GM12878 (cell line): Measurements from ENCODE around the gene SSNA1. TPM values are rescaled to one million over a fixed set of nuclear protein-coding genes. Genes with fewer than 3 reads are reported as not detected.

Experiments
- ATAC-seq: fragments of 200-7000 bp; cut with Tn5 transposase; 3 replicates; pipeline ENCODE4 v1.9.1; 2020; ENCODE audit warnings: mild to moderate bottlenecking, moderate library complexity
- BruUV-seq: library from RNA; stranded (reverse); fragments of 400-500 nt; replicated peaks from 2 replicates; lab custom pipeline; 2021; lab: Mats Ljungman, UMichigan
- CTCF ChIA-PET: fragments of 300-600 bp; sonication (Branson Sonifier 250); formaldehyde crosslinking; extraction: SDS; loops from one replicate; lab custom pipeline; 2021; ENCODE audit warnings: inconsistent platforms; lab: Yijun Ruan, JAX
- POLR2A ChIA-PET: fragments of 350-600 bp; formaldehyde crosslinking; extraction: SDS; loops from one replicate; lab custom pipeline; 2021; ENCODE audit warnings: inconsistent platforms; lab: Charles Lee
- RAD21 ChIA-PET: fragments of 300-600 bp; sonication (Branson Sonifier 250); formaldehyde crosslinking; loops from one replicate; lab custom pipeline; 2023; ENCODE audit warnings: antibody characterized with exemption; ENCODE audit not compliant: unreplicated experiment; lab: Charles Lee
- SMC1A ChIA-PET: fragments of 300-600 bp; sonication (Branson Sonifier 250); formaldehyde crosslinking; loops from one replicate; lab custom pipeline; 2023; ENCODE audit not compliant: unreplicated experiment, uncharacterized antibody; lab: Charles Lee
- DNase-seq: peaks from one replicate; pipeline ENCODE4 v3.0.0-alpha.2; 2011; ENCODE audit warnings: low read depth, low spot score
- FAIRE-seq: peaks from 3 replicates; lab custom pipeline; 2011; peaks lifted over from hg19 to GRCh38; lab: Jason Lieb, UNC
- H2AFZ ChIP-seq: 2 replicates; pipeline ENCODE4 v1.6.0; 2011; ENCODE audit warnings: low read depth, low read length, control low read depth; ENCODE audit not compliant: control insufficient read depth
- H3K27ac ChIP-seq: 2 replicates; pipeline ENCODE4 v1.5.1; 2011; ENCODE audit warnings: control low read depth; ENCODE audit not compliant: control insufficient read depth, insufficient read depth
- H3K27me3 ChIP-seq, 2 experiments: replicated peaks in 1 of 2; 2 replicates each; pipeline versions ENCODE4 v1.6.0 to v1.6.1; 2011; ENCODE audit warnings: low read length in 1 of 2; ENCODE audit not compliant: control insufficient read depth in 2 of 2, insufficient read depth in 2 of 2
- H3K36me3 ChIP-seq, 2 experiments: 2 replicates each; pipeline ENCODE4 v1.5.1; 2011; ENCODE audit warnings: low read length in 1 of 2; ENCODE audit not compliant: control insufficient read depth in 2 of 2, insufficient read depth in 2 of 2
- H3K4me1 ChIP-seq: 2 replicates; pipeline ENCODE4 v1.6.1; 2011; ENCODE audit warnings: mild to moderate bottlenecking, low read length, moderate library complexity, mixed read lengths; ENCODE audit not compliant: control insufficient read depth, insufficient read depth
- H3K4me2 ChIP-seq: 2 replicates; pipeline ENCODE4 v1.6.0; 2011; ENCODE audit warnings: control low read depth; ENCODE audit not compliant: control insufficient read depth, insufficient read depth
- H3K4me3 ChIP-seq: fragments of 200-600 bp; sonication (generic); 2 replicates; pipeline ENCODE4 v1.5.1; 2016
- H3K79me2 ChIP-seq: 2 replicates; pipeline ENCODE4 v1.6.0; 2011; ENCODE audit warnings: low read length; ENCODE audit not compliant: control insufficient read depth, insufficient read depth
- H3K9ac ChIP-seq: 2 replicates; pipeline ENCODE4 v1.8.0; 2011; ENCODE audit warnings: low read length, control low read depth, mixed read lengths; ENCODE audit not compliant: control insufficient read depth, insufficient read depth
- H3K9me3 ChIP-seq: replicated peaks from 3 replicates; pipeline ENCODE4 v1.5.1; 2011; ENCODE audit warnings: mild to moderate bottlenecking, low read length; ENCODE audit not compliant: control insufficient read depth, insufficient read depth
- H4K20me1 ChIP-seq: 2 replicates; pipeline ENCODE4 v1.6.0; 2011; ENCODE audit not compliant: control insufficient read depth, insufficient read depth
- BACH1 ChIP-seq: fragments of 450-650 bp; IDR thresholded peaks from 2 replicates; pipeline ENCODE4 v1.6.1; 2017; ENCODE audit warnings: mild to moderate bottlenecking, borderline replicate concordance
- BRCA1 ChIP-seq: IDR thresholded peaks from 2 replicates; pipeline ENCODE4 v1.6.1; 2011; ENCODE audit warnings: low read depth, low read length, improper control_type of control experiment
- CBX3 ChIP-seq: fragments of 200-600 bp; sonication (generic); IDR thresholded peaks from 2 replicates; pipeline ENCODE4 v1.6.1; 2016; ENCODE audit warnings: low read depth, borderline replicate concordance
- CREB1 ChIP-seq: IDR thresholded peaks from 2 replicates; pipeline ENCODE4 v1.6.1; 2012; ENCODE audit warnings: low read depth, mild to moderate bottlenecking, inconsistent platforms
- FOXM1 ChIP-seq: IDR thresholded peaks from 2 replicates; pipeline ENCODE4 v1.6.1; 2012; ENCODE audit warnings: low read depth, mild to moderate bottlenecking, inconsistent platforms, low read length, moderate library complexity
- JUNB ChIP-seq: IDR thresholded peaks from 2 replicates; pipeline ENCODE4 v1.6.1; 2016; ENCODE audit warnings: antibody characterized with exemption, mild to moderate bottlenecking
- MTA3 ChIP-seq: IDR thresholded peaks from 2 replicates; pipeline ENCODE4 v1.6.1; 2012; ENCODE audit warnings: low read length, inconsistent platforms, borderline replicate concordance
- POLR2AphosphoS5 ChIP-seq: IDR thresholded peaks from 2 replicates; pipeline ENCODE4 v1.6.1; 2011; ENCODE audit warnings: mild to moderate bottlenecking, low read length, inconsistent platforms
- RB1 ChIP-seq: fragments of 450-650 bp; formaldehyde crosslinking; IDR thresholded peaks from 2 replicates; pipeline ENCODE4 v1.6.1; 2017; ENCODE audit warnings: mild to moderate bottlenecking, borderline replicate concordance
- SIX5 ChIP-seq: IDR thresholded peaks from 2 replicates; pipeline ENCODE4 v1.6.1; 2011; ENCODE audit warnings: mild to moderate bottlenecking, low read depth, low read length, moderate library complexity; ENCODE audit not compliant: severe bottlenecking
- SREBF1 ChIP-seq: IDR thresholded peaks from 2 replicates; pipeline ENCODE4 v1.6.1; 2012; ENCODE audit warnings: mild to moderate bottlenecking, low read length
- ZNF592 ChIP-seq: fragments of 450-650 bp; IDR thresholded peaks from 2 replicates; pipeline ENCODE4 v1.6.1; 2017; ENCODE audit warnings: mild to moderate bottlenecking, moderate library complexity
- WGBS: methylation state at CpG from one replicate; pipeline ENCODE4 v1.1.6; 2016; ENCODE audit warnings: low lambda C conversion rate; ENCODE audit not compliant: insufficient replicate concordance, insufficient coverage; ENCODE audit errors: missing lambda C conversion rate; 5-methylcytosine and 5-hydroxymethylcytosine counted together
- in situ Hi-C: fragments of 300-500 bp; cut with MboI; formaldehyde crosslinking; loops from 9 replicates; pipeline ENCODE4 v1.14.3; 2018; ENCODE audit warnings: mixed read lengths
- intact Hi-C: fragments of 100-400 bp; cut with micrococcal nuclease; formaldehyde crosslinking; loops from one replicate; pipeline ENCODE4 v1.14.2; 2022; ENCODE audit not compliant: unreplicated experiment
- polyA plus RNA-seq, 11 experiments: library from polyadenylated mRNA; depleted of rRNA in 4 of 11; unstranded in 6 of 11; stranded (reverse) in 5 of 11; fragments of >200 nt; fragmentation: Nextera tagmentation in 4 of 11; fragmentation: Illumina TruSeq in 1 of 11; extraction: Ambion mirVana in 4 of 11; extraction: Trizol in 1 of 11; gene quantifications; 1 replicate in 1 of 11; 2 replicates in 10 of 11; pipeline versions ENCODE4 v1.2.1 to v1.2.3, GENCODE V29; 2011 to 2016; ENCODE audit warnings: inconsistent platforms in 2 of 11, missing spikeins in 2 of 11, low read depth in 1 of 11
- total RNA-seq, 4 experiments: library from RNA; depleted of rRNA in 3 of 4; stranded (reverse); fragments of >200 nt in 3 of 4; fragmentation: Illumina TruSeq in 1 of 4; extraction: Trizol in 1 of 4; gene quantifications; 2 replicates each; pipeline versions ENCODE4 v1.2.1 to v1.2.3, GENCODE V29; 2013 to 2021

SSNA1 gene
- total and polyA plus RNA-seq, 10 of the 15 experiments (the other 5 are each of a cell fraction or from before 2014, with no cell fraction given): 0.63 to 139 (median 78.0) TPM

- Histone ChIP-seq H3K79me2 (peaks cover 4% of the 10 kb centered on the region), H3K4me1 (peaks cover 4% of the 10 kb centered on the region; the same call in 1 of the 2 replicates), H3K9me3 (no peaks in the 10 kb centered on the region), H3K36me3 (peaks cover 7 to 28% of the 10 kb centered on the region in 2 experiments), H3K4me2 (no peak overlapping the region), H4K20me1 (no peaks in the 10 kb centered on the region), H2AFZ (no peak overlapping the region), H3K9ac (no peak overlapping the region), H3K27ac (no peak overlapping the region), H3K27me3 (no peaks in the 10 kb centered on the region), H3K4me3 (no peak overlapping the region)
- ChIA-PET SMC1A (no interaction called here), CTCF (no interaction called here), RAD21 (no interaction called here), POLR2A (interaction anchor here (0.6 kb wide), 1 partner anchor 88 kb away, joined by 3 read pairs; no protein-coding TSS in a partner anchor)
- WGBS: 93% methylated on average over 20 of the region's 22 CpGs
- in situ Hi-C loops: no loop called here
- intact Hi-C loops: no loop called here
- no TSS peak for BruUV-seq
- no peak for DNase-seq
- no peak for ATAC-seq
- FAIRE-seq: no peak
- TF ChIP-seq CBX3 (no peak), POLR2AphosphoS5 (no peak), JUNB (no peak), BACH1 (no peak), BRCA1 (no peak)
Measured at GRCh38 chr9:137181680-137182079, 6.8 kb upstream of the SSNA1 start.

GRCh38 chr9:137182836-137183235, 5.6 kb upstream of the SSNA1 start:
- DNase-seq: no peak
- TF ChIP-seq SIX5: no peak
- no peak for TF ChIP-seq FOXM1
- no peak for TF ChIP-seq RB1
- TF ChIP-seq CREB1: no peak
- TF ChIP-seq POLR2AphosphoS5: no peak
- TF ChIP-seq ZNF592: no peak
- no peak for TF ChIP-seq MTA3
- no peak for TF ChIP-seq SREBF1
- FAIRE-seq: no peak
- no peak overlapping the region for H3K9ac ChIP-seq
- H3K27me3 ChIP-seq: no peaks in the 10 kb centered on the region
- no peak overlapping the region for H3K27ac ChIP-seq
- no peaks in the 10 kb centered on the region for H3K9me3 ChIP-seq
- peaks cover 15% of the 10 kb centered on the region for H3K79me2 ChIP-seq
- ChIA-PET CTCF (no interaction called here), SMC1A (no interaction called here), POLR2A (interaction anchor here (1.0 kb wide), 1 partner anchor 26 kb away, joined by 11 read pairs; no protein-coding TSS in a partner anchor), RAD21 (no interaction called here)
- no peak for ATAC-seq
- H4K20me1 ChIP-seq: no peaks in the 10 kb centered on the region
- in situ Hi-C loops (no loop called here), intact Hi-C loops (no loop called here)
- 92% methylated on average over 14 of the region's 17 CpGs for WGBS
- H3K4me1 ChIP-seq: peaks cover 15% of the 10 kb centered on the region
- H3K36me3 ChIP-seq: peaks cover 7 to 28% of the 10 kb centered on the region in 2 experiments
- H3K4me3 ChIP-seq: no peak overlapping the region
- BruUV-seq: no TSS peak
- H3K4me2 ChIP-seq: no peak overlapping the region
- no peak overlapping the region for H2AFZ ChIP-seq
